Globus pallidus (tissue), 1 donor: ENCODE results near the gene SPATA3.
A peak's percentile ranks its signal among the peaks of the same experiment; 100 is the strongest.

Source experiments
- DNase-seq: peaks from one replicate; pipeline ENCODE4 v3.0.0-alpha.2; 2015; ENCODE audit warnings: low spot score

SPATA3 gene

DNA sequence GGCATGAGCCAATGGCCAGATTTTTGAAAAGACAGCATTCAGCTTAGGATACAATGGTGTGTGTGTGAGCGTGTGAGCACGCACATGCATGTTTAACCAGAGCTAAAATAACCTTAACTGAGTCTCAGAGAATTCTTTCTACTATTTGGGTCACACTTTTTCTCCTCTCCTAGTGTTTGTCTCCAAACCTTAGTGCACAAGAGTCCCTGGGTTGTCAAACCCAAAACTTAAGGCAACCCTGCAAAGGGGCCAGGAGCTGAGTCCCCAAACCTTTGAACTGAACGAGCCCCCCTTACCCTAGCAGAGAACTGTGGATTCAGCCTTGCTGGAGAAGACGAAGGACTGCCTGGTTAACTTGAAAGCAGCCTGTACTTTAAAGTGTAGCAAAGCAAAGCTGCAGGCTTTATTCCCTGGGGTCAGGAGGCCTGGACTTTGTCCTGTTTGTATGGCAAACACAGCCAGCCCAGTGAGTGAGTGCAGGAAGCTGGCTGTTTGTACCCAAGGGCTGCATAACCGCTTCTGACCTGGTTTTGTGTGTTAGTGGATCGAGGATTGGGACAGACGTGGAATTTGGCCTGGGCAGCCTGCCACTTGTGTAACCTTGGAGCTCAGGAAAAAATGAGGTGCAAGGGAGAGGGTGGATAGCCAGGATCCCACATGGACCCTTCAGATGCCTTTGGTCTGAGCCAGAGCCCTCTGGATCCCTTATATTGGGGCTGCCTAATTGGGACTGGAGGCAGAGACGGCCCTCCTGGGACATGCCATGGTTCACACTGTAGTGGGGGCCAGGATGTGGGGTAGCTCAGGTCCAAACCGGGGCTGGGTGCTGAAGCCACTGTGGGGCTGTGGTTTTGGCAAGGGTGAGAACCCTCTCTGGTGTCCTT lies 54.3 kb downstream of the SPATA3 start:
- DNase-seq: peak; percentile 62

- no peak for DNase-seq
Observed at GRCh38 chr2:231051116-231051515, 55.2 kb downstream of the SPATA3 start.

DNA sequence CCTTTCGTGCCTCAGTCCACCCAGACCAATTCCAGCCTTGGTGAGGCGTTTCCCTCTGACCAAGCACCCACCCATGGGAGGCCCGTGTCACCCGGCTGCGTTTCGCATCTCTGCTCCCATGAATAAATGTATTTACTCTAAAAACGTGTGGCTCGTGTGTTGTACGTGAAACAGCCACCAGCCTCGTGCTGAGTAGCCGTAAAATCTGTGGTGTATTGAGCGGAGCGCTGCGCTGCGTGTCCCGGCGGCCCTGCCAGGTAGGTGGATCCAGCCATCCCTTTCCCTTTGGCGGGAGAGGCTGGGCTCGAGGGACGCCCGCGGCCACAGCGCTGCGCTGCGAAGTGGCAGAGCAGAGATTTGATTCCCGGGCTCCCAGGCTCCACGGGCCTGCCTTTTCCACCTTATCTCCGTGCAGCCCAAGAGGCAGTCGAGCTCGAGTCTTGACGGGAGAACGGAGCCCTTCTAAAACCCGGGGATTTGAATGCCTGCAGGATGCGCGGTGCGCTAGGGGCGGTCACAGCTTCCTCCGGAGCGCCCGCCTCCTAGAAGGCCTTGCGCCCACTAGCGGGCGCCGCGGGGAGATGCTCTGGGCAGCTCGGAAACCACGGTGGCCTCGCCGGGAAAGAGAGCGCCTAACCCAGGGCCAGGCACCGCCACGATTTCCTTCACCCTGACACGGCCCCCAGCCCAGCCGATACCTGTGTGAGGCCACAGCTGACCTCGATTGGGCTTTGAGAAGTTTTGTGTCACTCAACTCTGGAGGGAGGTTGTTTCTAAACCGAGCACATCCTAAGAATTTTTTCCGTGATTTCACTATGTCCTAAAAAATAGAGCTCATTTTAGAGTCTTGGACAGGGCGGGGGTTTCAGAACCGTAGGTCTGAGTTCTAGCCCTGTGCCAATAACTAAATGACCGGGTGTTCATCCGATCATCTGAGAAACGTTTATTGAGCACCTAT lies 56.9 kb downstream of the SPATA3 start:
- DNase-seq: peak; percentile 85

DNA sequence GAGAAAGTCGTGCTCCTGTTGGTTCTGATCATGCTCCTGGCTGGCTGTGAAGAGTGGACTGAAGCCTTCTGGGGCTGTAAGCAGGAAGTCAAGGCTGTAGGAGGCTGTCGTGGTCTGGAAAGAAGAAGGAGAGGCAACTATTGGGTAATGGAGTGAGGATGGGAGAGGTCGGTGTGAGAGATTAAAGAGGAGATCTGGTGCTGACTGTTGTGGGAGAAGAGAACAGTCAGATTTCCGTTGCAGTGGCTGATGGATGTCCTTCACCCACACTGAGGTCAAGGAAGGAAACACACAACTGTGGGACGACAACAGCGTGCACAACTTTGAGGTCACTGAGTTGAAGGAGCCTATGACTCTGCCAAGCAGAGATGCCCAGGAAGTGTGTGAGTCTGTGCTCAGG lies 57.9 kb downstream of the SPATA3 start:
- no peak for DNase-seq

- DNase-seq: peak; percentile 90
Observed at GRCh38 chr2:231056453-231057416, 60.8 kb downstream of the SPATA3 start, which contains the start of gene PSMD1. Gene PSMD1, plus strand, starts transcription at chr2:231056867. Its CDS starts 159 bp downstream, at chr2:231057026.

DNA sequence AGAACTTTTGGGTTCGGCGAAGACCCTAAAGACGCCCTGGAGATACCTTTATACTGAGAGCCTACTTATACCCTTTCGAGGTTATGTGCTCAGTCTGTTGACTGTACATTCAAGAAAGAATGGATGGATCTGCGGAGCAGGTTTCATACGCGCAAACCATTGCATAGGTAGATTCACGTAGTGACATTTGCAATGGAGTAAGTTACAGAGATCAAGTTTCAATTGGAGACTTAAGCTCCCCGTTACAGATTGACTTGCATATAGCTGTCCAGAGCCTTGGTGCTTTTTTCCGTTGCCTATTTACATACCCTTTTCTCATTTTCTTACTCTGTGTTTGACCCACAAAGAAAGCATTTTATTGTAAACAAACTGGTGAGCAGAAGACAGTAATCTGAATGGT lies 61.7 kb downstream of the SPATA3 start:
- DNase-seq: no peak
